ENCODE results near the gene EXT2.

The EXT2 gene

DNA sequence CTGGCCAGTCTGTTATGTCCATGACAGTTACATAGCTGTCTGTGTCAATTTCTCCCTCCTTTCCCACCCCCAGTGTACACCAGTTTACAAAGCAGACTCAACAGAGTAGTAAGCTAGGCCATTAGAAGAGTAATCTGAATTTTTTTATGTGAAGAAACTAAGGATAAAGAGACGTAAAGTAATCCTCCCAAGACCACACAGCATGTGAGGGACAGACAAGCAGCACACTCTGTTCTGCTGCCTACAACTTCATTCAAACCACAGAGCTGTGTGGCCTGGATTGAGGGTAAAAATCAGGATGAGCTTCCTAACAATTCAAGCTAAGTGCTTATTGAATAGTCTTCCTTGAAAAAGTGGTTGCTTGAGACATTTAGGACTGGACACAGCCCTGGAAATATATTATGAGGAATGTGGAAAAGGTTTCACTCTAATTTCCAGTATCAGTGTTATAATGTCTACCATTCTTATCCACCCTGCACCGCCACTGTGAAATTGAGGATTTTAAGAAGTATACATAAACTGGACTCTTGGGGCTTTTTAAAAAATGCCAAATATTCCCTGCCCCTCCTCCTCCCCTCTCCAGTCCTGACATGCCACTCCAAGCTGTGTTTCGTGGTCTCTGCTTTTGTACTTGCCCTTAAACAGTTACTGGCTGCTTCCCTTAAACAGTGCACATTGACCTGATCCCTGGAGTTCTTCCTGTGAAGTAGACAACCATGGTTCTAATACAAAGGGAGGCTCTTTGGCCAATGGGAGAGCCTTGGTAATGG is 40.9 kb downstream of the EXT2 start:
- DNase-seq: no peak

GRCh38 chr11:44137057-44137456 is 41.6 kb downstream of the EXT2 start:
- no peak for DNase-seq

DNA sequence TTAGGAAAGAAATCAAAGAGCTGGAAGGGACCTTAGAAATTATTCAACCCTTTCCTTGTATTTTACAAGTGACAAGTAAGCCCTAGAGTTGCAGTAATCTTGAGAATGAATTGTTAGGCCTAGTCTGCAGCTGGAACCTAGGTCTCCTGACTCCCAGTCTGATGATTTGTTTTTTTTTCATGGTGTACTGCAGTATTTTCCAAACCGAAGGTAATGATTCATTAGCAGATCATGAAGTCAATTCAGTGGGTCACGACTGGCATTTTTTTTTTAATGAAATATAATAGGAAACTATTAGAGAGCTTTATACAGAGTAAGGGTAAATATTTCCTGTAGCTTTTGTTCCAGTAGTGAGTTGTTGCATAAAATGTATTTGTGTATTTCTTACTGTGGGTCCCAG is 42.8 kb downstream of the EXT2 start:
- DNase-seq: no peak

DNA sequence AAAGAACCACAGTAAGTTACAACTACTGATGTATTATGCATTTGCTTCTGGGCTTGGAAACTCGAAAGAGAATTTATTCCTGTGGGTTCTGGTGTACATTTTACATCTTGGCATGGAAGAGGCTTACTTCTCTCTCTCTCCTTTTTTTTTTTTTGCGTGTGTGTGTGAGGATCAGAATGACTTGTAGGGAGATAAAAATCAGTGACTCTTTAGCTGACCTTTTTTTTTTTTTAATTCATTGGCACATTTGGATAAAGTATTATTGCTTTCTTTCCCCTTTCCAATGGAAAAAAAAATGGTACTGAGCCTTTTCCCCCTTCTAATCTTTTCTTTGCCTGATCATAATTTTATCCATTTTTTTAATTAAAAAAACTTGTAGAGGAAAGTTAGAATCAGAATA is 43.5 kb downstream of the EXT2 start:
- DNase-seq: no peak

- DNase-seq: no peak
These were observed 44.3 kb downstream of the EXT2 start for GRCh38 chr11:44139565-44140330.

DNA sequence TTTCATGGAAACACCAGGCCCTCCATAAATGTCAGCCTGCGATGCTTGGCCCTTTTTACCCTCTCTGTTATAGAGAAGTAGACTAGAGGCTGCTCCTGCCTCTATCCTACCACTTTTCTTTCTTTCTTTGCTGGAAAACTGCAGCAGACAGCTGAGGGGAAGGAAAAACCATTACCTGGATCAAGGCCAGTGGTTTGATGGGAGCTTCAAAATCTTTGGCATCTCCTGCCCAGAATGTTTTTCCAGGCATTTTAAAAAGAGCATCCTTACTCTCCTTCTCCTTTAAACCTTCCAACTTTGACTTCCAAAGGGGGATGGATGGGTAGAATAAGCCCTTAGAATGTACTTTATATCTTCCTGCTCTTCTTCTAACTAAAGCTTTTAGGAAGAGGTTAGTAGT is 44.9 kb downstream of the EXT2 start:
- no peak for DNase-seq

DNA sequence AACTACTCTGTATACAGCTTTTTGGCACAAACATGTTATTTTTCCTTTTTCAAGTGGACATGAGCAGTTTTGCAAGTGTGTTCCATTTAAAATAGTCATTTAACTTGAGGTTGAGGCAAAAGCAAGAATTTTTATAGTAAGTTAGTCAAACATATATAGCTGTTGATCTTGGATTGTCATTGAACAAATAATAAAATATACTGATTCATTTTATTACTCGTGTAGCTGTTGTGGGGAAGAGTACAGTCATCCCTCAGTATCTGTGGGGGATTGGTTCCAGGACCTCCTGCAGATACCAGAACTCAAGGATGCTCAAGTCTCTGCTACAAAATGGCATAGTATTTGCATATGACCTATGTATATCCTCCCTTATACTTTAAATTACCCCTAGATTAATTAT is 45.3 kb downstream of the EXT2 start:
- DNase-seq: no peak

DNA sequence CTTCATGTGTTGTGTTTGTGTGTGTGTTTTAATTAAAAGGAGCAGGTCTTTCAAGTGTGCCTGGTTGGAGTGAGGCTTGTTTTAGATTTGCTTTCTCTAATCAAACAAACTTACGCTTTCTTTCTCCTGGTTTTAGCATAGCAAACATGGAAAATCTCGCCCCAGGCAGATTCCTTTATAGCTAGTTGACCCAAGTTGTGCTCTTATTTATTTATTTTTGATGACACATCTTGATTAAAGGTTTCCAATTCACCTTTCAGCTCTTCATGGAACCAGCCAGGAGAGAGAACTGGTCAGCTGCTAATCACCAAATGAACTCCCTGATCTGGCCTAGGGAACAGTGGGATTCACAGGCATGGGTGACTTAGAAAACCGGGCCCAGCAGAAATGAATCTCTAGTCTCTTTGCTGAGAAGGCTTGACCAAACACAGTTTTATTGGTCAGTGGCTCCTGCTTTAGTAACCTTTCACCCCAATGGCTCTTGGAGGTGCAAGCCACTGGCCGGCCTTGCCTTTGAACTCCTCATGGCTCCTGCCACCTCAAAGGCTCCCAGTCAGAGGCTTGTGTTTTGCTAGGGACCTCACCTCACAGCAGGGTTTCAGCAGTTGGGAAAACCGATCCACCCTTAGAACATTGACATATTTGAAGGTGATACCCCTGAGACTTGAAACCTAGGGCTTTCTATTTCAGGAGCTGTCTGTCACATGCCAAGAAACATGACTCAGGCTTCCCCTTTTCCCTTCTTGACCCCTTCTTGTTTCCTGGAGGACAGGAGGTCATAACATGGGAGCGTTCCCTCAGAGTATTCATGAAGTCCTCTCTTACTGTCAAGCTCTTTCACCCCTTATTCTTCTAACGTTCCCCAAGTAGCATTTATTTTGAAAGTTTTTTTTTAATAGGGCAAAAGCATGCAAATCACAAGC is 48.8 kb downstream of the EXT2 start:
- no peak for DNase-seq

- no peak for DNase-seq
These were observed 49.7 kb downstream of the EXT2 start for GRCh38 chr11:44145011-44145775.

DNA sequence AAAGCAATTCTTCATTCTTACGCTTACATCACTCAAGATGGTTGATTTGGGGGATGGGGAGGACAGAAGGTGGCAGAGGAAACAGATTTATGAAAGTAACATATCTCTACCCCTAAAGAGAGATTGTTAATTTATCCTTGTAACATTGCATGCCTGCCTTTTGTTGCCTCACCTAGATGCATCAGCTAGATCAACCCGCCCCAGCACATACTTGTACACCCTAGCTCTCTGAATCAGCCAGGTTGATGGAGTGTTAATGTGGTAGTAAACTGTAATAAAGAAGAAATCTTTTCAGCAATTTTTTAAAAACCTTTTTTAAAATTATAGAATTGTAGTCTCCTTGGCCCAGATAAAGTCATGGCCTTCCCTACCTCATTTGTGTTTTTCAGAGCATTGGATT is 51.5 kb downstream of the EXT2 start:
- DNase-seq: no peak

DNA sequence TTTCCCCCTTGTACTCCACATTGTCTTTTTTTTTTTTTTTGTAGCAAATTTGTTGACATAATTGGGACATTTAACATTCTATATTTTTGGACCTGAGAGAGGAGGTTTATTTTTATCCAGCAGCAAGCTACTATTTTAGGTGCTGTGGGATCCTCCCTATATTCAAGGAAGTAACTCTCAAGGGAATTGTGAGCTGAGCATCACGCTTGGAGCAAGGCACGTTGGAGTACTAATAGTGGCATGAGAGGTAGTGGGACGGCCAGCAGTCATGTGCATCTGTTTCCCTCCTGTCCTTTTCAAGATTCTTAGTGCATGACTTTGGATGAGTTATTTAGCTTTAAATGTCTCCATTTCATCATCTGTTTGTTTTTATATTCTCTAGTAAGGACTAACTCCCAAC is 52.3 kb downstream of the EXT2 start:
- no peak for DNase-seq

- no peak for DNase-seq
These were observed 54.2 kb downstream of the EXT2 start for GRCh38 chr11:44149651-44150050.

- DNase-seq: no peak
These were observed 54.9 kb downstream of the EXT2 start for GRCh38 chr11:44150401-44150800.

GRCh38 chr11:44157019-44157418 is 61.5 kb downstream of the EXT2 start:
- no peak for DNase-seq

DNA sequence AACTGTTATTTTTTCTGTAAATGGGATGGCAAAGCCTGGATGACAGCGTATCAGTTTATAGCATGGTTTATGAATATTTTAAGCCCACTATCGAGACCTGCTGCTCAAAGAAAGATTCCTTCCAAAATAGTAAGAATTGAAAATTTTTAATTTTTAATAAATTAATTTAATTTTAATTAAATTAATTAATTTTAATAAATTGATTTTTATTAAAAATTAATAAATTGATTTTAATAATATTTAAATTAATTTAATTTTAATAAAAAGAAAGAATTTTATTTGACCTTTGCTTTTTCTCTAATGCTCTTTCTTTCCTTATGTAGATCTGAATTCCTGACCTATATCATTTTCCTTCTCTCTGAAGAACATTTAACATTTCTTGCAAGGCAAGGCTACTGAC is 62.9 kb downstream of the EXT2 start:
- DNase-seq: no peak

GRCh38 chr11:44159848-44160721 is 64.6 kb downstream of the EXT2 start:
- DNase-seq: no peak

- no peak for DNase-seq
These were observed 66.5 kb downstream of the EXT2 start for GRCh38 chr11:44162004-44162403.

DNA sequence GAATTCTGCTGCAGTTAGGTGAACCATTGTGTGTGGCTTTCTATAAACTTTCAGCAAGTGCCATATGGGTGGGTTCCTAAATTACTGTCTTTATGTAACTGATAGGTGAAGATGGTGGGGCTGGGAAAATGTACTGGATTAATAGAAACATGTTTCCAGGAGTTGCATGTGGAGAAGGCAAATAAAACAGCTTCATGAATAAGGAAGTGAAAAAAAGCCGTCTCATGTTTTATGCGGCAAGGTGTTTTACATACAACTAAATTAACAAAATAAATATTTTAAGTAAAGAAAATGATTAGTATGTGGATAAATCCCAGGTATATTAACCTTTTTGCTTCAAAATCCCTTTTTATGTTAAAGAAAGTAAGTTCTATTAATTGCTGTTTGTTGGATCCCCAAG is 67.2 kb downstream of the EXT2 start:
- DNase-seq: no peak

GRCh38 chr11:44165432-44165831 is 70.0 kb downstream of the EXT2 start:
- DNase-seq: no peak

DNA sequence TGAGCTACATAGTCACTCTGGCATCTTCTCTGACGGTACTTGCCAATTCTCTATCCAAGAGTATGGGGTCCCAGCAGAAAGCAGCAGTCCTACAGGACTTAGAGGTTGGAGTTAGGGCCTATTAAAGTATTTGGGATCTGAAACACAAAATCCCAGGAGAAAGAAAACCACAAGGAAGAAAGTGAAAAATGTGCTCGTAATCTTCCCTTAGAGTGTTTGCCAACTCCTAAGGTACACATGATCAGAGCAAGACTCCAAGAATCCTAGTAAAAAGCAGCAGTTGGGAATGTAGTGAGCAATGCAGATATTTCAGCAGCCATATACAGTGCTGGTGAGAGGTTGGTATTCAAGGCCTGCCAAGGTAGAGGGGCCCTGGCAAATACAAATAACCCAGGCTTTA is 71.6 kb downstream of the EXT2 start:
- DNase-seq: no peak

- DNase-seq: no peak
These were observed 76.0 kb downstream of the EXT2 start for GRCh38 chr11:44171518-44171917.

DNA sequence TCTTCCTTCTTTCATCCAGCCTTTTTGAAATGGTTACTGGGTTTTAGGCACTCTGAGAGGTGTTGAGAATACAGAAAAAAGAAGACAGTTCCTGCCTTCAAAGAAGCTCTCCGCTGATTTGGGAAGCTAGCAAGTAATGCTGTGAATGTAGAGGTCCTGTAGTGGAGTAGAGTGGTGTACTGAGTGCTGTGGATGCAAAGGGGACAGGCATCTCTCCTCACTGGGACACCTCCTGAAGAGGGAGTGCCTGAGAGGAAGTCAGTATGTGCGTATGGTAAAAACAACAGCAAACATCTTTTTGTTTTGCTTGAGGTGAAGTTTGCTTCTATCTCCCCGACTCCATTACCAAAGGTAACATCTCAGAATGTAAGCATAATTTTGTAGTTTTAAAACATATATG is 77.5 kb downstream of the EXT2 start:
- no peak for DNase-seq

Measured in activated effector memory CD4-positive, alpha-beta T cell treated with Interleukin-2 at 50 U/mL for 16 hours (primary cell).